M059J (cell line): Measurements from ENCODE around the gene OOSP3. TPM values are rescaled to one million over a fixed set of nuclear protein-coding genes. Genes with fewer than 3 reads are reported as not detected.
A peak's percentile ranks its signal among the peaks of the same experiment; 100 is the strongest.

Experiments
- DNase-seq: peaks from one replicate; pipeline ENCODE4 v3.0.0-alpha.2; 2012; ENCODE audit warnings: low read depth
- total RNA-seq: library from RNA; depleted of rRNA; stranded (reverse); fragments of >200 nt; shearing (Covaris generic); gene quantifications from 2 replicates; pipeline ENCODE4 v1.2.3, GENCODE V29; 2014; rRNA removed

The OOSP3 gene
- total RNA-seq, 1 experiment from 2014 or later, result not detected

GRCh38 chr11:59943997-59944714 is 65.6 kb downstream of the OOSP3 start:
- DNase-seq, result peak; percentile 5

GRCh38 chr11:59944720-59945119 is 66.1 kb downstream of the OOSP3 start:
- DNase-seq, result no peak

Other genes with a start within 250 kb of the OOSP3 start
- 38.4 and 45.5 TPM in 2 replicates for gene PATL1, start 209.7 kb upstream of the OOSP3 start, total RNA-seq
- not detected in 2 replicates for gene OR10V1, start 164.9 kb upstream of the OOSP3 start, total RNA-seq
- gene STX3, start 123.4 kb upstream of the OOSP3 start, total RNA-seq, result 35.1 and 52.7 TPM in 2 replicates
- gene MRPL16, start 68.0 kb upstream of the OOSP3 start, total RNA-seq, result 57.2 and 65.7 TPM in 2 replicates
- not detected in 2 replicates for gene CBLIF, start 33.3 kb upstream of the OOSP3 start, total RNA-seq
- 0.20 TPM in 1 of 2 replicates, not detected in the other for gene TCN1, start 12.3 kb upstream of the OOSP3 start, total RNA-seq
- not detected in 2 replicates for gene OOSP1, start 59.6 kb downstream of the OOSP3 start, total RNA-seq
- not detected in 2 replicates for gene OOSP4A, start 85.3 kb downstream of the OOSP3 start, total RNA-seq
- gene OOSP4B, start 138.4 kb downstream of the OOSP3 start, total RNA-seq, result not detected in 2 replicates
- gene OOSP2, start 161.6 kb downstream of the OOSP3 start, total RNA-seq, result not detected in 2 replicates
- not detected in 2 replicates for gene MS4A3, start 177.9 kb downstream of the OOSP3 start, total RNA-seq
- not detected in 2 replicates for gene MS4A2, start 209.9 kb downstream of the OOSP3 start, total RNA-seq